Hepatocyte (in vitro differentiated cells): ENCODE measurements around the gene GPRIN2.

Experiments used
- CTCF ChIP-seq: fragments of 200-600 bp; sonication (generic); IDR thresholded peaks from 2 replicates; pipeline ENCODE4 v1.5.1; 2016; ENCODE audit warnings: antibody characterized with exemption, mild to moderate bottlenecking; ENCODE audit not compliant: poor library complexity
- EZH2 ChIP-seq: fragments of 200-600 bp; sonication (generic); IDR thresholded peaks from 2 replicates; pipeline ENCODE4 v1.6.1; 2016; ENCODE audit warnings: antibody characterized with exemption, mild to moderate bottlenecking, borderline replicate concordance

DNA sequence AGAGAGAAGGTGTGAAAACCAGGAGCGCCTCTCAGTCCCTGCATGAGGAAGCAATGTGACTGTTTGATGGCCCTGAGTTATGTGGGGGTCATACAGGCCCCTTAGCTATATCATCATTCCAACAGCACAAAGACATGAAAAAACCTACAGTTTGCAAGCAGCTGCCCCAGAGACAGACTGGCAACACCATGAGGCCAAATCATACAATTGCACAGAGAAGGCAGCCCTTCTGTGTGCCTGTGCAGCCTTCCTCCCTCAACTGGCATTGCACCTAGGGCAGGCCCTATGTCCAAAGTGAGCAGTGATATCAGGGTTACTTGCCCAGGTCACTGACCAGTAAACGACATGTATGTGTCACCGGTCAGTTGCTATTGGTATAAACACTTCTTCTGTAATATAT is 41.6 kb downstream of the GPRIN2 start:
- TF ChIP-seq CTCF (no peak), EZH2 (no peak)
